KOPT-K1 (cell line): ENCODE data around the gene CAPN13.

ENCODE experiments used
- H3K27ac ChIP-seq: fragments of 200-600 bp; sonication (generic); 2 replicates; pipeline ENCODE4 v1.5.1; 2016; ENCODE audit warnings: antibody characterized with exemption, mild to moderate bottlenecking, low read depth, low read length; ENCODE audit not compliant: poor library complexity, severe bottlenecking
- H3K36me3 ChIP-seq: fragments of 200-600 bp; sonication (generic); 2 replicates; pipeline ENCODE4 v1.5.1; 2017; ENCODE audit warnings: antibody characterized with exemption, mild to moderate bottlenecking, low read length, moderate library complexity; ENCODE audit not compliant: insufficient read depth
- H3K9me3 ChIP-seq: fragments of 200-600 bp; sonication (generic); 2 replicates; pipeline ENCODE4 v1.5.1; 2017; ENCODE audit warnings: antibody characterized with exemption, low read length, mild to moderate bottlenecking; ENCODE audit not compliant: insufficient read depth, poor library complexity, severe bottlenecking

Gene CAPN13

GRCh38 chr2:30692829-30693275 is 114.4 kb downstream of the CAPN13 start:
- H3K27ac ChIP-seq = no peak overlapping the region
- no peaks in the 10 kb centered on the region for H3K36me3 ChIP-seq
- peaks cover 7% of the 10 kb centered on the region for H3K9me3 ChIP-seq

GRCh38 chr2:30691948-30692828 is 115.1 kb downstream of the CAPN13 start:
- Histone ChIP-seq H3K36me3 (no peaks in the 10 kb centered on the region), H3K27ac (no peak overlapping the region), H3K9me3 (no peaks in the 10 kb centered on the region)

DNA sequence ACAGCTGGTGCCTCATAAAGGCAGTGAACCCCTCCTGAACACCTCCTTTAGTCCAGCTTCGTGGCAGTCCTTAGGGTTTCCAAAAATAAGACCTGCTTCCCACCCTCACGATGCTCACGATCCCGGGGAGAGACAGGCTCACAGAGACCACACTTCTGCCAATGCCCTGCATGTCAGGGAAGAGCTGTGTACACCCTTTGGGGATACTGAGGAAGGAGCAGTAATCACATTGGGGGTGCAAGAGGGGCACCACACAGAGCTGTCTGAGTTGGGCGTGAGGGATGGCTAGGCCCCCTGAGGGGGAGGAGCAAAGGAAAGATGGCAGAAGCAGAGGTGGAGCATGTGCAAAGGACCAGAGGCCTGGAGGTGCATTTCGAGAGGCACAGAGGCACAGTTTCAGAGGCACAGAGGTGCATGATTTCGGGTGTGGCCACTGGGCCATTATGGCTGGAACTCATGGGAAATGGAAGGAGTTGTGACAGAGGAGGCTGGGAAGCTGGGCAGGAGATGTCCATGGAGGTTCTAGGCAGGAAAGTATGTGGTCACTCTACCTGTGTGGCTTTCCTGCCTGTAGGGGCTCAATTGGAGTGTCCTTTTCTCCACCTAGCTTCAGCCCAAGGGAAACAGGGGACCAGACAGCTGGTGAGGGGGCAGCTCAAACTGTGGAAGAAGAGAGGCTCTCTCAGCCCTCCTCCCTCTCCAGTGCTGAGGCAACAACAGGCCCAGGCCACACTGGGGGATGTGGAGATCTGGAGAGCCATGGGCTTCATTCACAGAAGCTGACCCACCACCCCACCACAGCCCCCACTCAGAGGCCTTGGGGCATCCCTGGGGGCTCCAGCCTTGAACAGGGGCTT is 115.9 kb downstream of the CAPN13 start:
- Histone ChIP-seq H3K27ac (no peak overlapping the region), H3K9me3 (no peaks in the 10 kb centered on the region), H3K36me3 (no peaks in the 10 kb centered on the region)

GRCh38 chr2:30690126-30690561 is 117.1 kb downstream of the CAPN13 start:
- H3K27ac ChIP-seq = no peak overlapping the region
- H3K9me3 ChIP-seq = no peaks in the 10 kb centered on the region
- H3K36me3 ChIP-seq = no peaks in the 10 kb centered on the region

DNA sequence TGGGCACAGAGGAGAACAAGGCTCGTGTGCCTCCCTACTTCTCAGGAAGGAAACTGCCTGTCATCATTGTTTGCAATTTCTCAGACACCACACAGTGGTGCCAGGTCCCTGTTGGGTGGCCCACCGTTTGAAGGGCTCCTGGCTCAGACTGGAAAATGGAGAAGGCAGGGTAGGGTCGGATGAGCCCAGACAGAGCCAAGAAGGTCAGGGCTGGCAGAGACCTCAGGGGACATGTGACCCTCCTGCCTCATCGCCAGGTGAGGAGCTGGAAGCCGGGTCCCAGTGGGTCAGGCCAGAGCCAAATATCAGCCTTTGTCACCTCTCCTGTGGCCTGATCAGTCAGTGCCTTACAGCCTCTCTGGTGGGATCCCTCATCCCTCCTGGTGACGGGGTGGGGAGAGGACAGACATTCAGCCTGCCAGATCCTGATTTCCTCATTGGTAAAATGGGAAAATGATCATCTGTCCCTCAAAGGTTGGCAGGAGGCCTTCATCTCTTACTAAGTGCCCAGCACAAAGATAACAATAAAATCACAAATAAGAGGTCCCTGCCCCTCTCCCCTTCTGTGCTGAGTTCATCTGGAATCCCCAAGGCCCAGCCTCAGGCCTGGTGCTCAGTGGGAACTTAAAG is 117.6 kb downstream of the CAPN13 start:
- no peaks in the 10 kb centered on the region for H3K9me3 ChIP-seq
- no peak overlapping the region for H3K27ac ChIP-seq
- H3K36me3 ChIP-seq = no peaks in the 10 kb centered on the region

GRCh38 chr2:30688956-30689401 is 118.3 kb downstream of the CAPN13 start:
- Histone ChIP-seq H3K36me3 (no peaks in the 10 kb centered on the region), H3K27ac (no peak overlapping the region), H3K9me3 (no peaks in the 10 kb centered on the region)

DNA sequence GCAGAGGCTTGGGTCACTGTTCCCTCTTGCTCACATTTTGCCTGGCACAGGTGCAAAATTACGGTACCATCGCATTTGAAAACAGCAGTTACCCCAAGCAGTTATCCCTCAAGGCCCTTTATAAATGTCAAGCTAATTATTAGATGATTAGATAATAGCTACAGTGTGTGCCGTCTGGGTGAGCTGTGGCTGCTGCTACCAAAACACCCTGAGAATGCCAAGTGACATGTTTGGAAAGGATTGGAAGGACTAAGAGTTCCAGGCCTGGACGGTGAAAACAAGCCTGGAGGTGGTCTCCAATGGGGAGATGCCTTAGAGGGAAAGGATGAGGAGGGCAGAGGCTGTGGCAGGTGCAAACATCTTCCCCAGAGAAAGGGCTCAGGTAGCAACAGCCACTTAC is 120.6 kb downstream of the CAPN13 start:
- Histone ChIP-seq H3K27ac (no peak overlapping the region), H3K9me3 (no peaks in the 10 kb centered on the region), H3K36me3 (no peaks in the 10 kb centered on the region)

DNA sequence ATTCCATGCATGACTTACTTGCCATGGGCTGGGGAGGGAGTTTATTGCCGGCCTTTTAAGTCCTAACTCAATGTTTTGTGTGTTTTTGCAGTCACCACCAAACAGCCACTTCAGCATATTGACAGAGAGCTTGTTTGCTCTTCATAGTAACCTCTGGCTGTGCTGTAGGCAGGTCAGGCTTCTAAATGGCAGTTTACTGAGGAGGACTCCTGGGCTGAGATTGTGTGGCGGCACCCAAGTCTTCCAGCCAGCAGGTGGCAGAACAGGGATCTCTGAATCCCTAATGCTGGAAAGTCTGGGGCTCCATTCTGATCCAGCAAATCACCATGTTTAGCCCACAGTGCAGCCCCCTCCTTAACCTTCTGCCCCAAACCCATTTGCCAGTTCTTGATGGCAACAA is 121.2 kb downstream of the CAPN13 start:
- no peak overlapping the region for H3K27ac ChIP-seq
- H3K9me3 ChIP-seq = no peaks in the 10 kb centered on the region
- H3K36me3 ChIP-seq = no peaks in the 10 kb centered on the region

DNA sequence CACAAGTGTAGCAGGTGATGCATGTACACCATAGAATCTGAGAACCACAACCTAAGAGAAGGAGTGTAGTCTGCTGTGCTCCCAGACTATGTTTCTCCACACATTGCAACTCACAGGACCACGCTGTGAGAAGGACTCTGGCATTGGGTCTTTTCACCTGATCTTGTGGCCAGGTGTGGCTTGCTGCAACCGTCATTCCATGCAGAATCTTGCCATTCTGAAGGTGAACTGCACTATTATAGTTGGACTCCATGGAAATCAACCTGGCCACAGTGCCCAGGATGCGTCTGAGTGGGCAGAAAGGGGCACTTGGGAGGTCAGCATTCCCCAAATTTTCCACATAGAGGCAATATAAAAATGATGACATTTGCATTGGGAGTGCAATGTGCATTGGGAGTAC is 122.2 kb downstream of the CAPN13 start:
- Histone ChIP-seq H3K27ac (no peak overlapping the region), H3K9me3 (no peaks in the 10 kb centered on the region), H3K36me3 (no peaks in the 10 kb centered on the region)

DNA sequence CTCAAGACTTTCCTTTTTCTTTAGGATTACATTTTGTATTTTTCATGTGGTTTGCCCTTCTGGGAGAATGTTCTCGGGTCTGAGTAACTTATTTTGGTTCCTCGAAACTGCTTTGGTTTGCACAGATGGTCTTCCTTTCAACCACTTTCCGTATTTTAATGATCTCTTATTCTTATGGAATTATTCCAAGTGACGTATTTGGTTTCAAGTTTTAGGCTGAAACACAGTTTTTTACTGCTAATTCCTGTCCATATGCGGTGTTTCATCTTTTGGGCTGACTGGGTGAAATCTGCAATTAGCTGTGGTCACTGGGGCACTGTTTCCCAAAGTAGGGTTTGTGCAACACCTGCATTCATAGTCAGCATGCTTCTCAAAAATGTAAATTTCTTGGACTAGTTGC is 122.7 kb downstream of the CAPN13 start:
- no peaks in the 10 kb centered on the region for H3K9me3 ChIP-seq
- no peaks in the 10 kb centered on the region for H3K36me3 ChIP-seq
- no peak overlapping the region for H3K27ac ChIP-seq

DNA sequence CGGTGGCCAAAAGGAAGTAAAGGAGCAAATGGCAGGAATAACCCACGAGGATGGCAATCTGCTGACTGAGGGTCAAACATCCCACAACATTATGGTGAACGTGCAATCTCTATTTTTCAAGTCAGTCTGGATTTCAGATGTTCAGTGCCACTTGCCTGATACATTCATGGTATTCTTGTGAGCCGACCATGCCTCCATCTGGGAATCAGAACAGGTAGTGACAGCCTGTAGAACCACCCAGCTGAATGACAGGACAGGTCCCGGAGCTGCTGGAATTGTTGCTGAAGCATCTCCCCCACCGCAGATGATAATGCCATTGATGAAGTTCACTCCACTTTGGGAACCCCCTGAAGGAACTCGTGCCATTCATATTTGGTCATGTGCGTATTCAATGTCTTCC is 123.2 kb downstream of the CAPN13 start:
- Histone ChIP-seq H3K27ac (no peak overlapping the region), H3K9me3 (no peaks in the 10 kb centered on the region), H3K36me3 (no peaks in the 10 kb centered on the region)

- Histone ChIP-seq H3K36me3 (no peaks in the 10 kb centered on the region), H3K9me3 (no peaks in the 10 kb centered on the region), H3K27ac (no peak overlapping the region)
Measured at GRCh38 chr2:30683236-30683956, 123.8 kb downstream of the CAPN13 start.

DNA sequence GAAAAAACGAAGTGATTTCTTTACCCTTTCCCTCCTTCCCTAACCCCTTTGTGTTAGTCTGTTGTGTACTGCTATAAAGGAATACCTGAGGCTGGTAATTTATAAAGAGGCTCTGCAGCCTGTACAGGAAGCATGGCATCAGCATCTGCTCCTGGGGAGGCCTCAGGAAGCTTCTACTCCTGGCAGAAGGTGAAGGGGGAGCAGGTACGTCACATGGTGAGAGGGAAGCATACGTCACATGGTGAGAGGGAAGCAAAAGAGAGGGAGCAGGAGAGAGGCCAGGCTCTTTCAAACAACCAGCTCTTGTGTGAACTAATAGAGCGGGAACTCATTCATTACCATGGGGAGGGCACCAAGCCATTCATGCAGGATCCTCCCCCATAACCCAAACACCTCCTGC is 126.2 kb downstream of the CAPN13 start:
- Histone ChIP-seq H3K36me3 (no peaks in the 10 kb centered on the region), H3K9me3 (no peaks in the 10 kb centered on the region)

GRCh38 chr2:30680121-30680520 is 127.1 kb downstream of the CAPN13 start:
- no peak overlapping the region for H3K27ac ChIP-seq

More for the DNA sequence above, 126.2 kb downstream of the CAPN13 start:
- H3K27ac ChIP-seq = no peak overlapping the region

More at GRCh38 chr2:30680121-30680520, 127.1 kb downstream of the CAPN13 start:
- Histone ChIP-seq H3K9me3 (no peaks in the 10 kb centered on the region), H3K36me3 (no peaks in the 10 kb centered on the region)
